GM21723 (cell line): ENCODE results near the gene OXCT1.
A peak's percentile ranks its signal among the peaks of the same experiment; 100 is the strongest.
"Not testable (repeated sequence)": the region's sequence is repeated elsewhere in the genome, so short reads cannot be mapped to it uniquely, and the experiment has no call there.

Experiments used
- ATAC-seq: cut with Tn5 transposase; IDR thresholded peaks from one replicate; pipeline ENCODE4 v1.9.1; 2021; ENCODE audit warnings: mild to moderate bottlenecking, moderate library complexity; ENCODE audit not compliant: unreplicated experiment

The OXCT1 gene

GRCh38 chr5:41778410-41778809 lies 91.8 kb downstream of the OXCT1 start:
- ATAC-seq: no peak

GRCh38 chr5:41776435-41776834 lies 93.8 kb downstream of the OXCT1 start:
- no peak for ATAC-seq

- no peak for ATAC-seq
Measured at GRCh38 chr5:41773799-41774198, 96.4 kb downstream of the OXCT1 start.

GRCh38 chr5:41772785-41773442 lies 97.3 kb downstream of the OXCT1 start:
- no peak for ATAC-seq

GRCh38 chr5:41772056-41772455 lies 98.2 kb downstream of the OXCT1 start:
- ATAC-seq: no peak

GRCh38 chr5:41770799-41771198 lies 99.4 kb downstream of the OXCT1 start:
- peak; percentile 95 for ATAC-seq

- no peak for ATAC-seq
Measured at GRCh38 chr5:41768692-41769091, 101.5 kb downstream of the OXCT1 start.

DNA sequence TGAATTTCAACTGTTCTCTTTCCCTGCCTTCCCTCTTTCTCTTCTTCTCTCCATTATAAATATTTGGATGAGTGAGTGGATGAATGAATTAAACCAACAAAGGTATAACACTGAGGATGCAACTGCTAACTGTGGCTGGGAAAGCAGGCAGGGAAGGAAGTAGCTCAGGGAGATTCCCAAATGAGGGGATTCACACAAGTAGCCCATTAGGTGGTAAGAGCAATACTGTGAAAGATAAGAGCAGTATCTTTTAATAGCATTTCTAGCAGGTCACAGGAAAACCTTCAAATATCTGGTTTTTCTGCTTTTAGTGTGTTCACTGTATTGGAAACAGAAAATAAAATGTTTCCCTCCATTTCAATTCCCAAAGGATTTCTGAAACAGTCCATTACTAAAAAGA lies 105.6 kb downstream of the OXCT1 start:
- ATAC-seq: no peak

DNA sequence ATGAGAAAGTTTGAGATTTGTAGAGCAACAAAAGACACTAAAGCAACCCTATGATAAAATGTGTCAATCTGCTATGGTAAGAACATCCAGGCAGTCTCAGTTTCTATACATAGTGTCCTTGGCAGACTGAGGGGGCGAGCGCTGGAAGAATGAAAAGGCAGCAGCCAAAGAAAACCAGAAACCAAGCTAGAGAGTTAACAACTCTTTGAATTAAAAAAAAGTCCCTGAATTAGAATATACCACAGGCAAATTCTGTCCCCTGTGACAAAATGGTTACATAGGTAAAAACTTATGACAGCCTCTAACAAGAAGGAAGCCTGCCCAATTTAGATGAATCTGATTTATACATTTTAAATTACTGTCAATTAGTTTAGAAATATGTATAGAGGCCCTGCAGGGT lies 106.7 kb downstream of the OXCT1 start:
- ATAC-seq: no peak

GRCh38 chr5:41763081-41763480 lies 107.1 kb downstream of the OXCT1 start:
- no peak for ATAC-seq

- no peak for ATAC-seq
Measured at GRCh38 chr5:41762426-41762825, 107.8 kb downstream of the OXCT1 start.

DNA sequence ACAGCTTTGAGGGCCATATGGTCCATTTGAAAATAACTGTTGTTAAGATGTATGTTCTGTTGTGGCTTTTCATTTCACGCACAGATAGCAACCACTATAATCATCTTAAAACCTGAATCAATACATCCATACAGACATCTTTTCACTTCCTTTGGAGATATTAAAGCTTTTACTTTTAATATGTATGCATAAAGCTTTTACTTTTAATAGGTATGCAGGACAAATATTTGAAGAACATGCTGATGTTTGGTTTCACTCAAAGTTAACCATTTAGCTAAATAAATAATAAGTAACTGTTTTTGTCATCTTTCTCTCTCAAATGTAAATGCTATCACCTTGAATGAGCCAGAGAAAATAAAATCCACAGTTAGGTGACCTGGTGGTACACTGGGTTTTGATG lies 108.6 kb downstream of the OXCT1 start:
- no peak for ATAC-seq

GRCh38 chr5:41755705-41756104 lies 114.5 kb downstream of the OXCT1 start:
- no peak for ATAC-seq

GRCh38 chr5:41754857-41755256 lies 115.4 kb downstream of the OXCT1 start:
- ATAC-seq: no peak

- ATAC-seq: no peak
Measured at GRCh38 chr5:41751867-41752266, 118.4 kb downstream of the OXCT1 start.

DNA sequence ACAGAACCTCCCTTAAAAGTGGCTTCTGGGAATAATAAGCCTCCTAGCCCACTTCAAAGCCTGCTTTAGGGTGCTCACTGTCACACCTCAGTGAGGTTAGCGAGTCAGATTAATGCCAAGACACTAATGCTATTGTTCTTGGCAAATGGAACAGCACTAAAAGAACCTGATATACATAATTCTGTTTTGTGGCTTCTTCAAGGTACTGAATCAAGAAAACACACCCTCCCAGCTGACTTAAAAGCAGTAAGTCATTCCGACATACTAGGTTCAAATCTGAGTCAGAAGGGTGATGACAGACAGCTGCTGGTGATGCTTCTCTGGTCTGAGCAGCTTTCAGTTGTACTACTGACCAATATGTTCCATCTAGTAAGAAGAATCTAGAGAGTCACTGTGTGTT lies 121.6 kb downstream of the OXCT1 start:
- peak; percentile 99 for ATAC-seq

GRCh38 chr5:41747708-41748107 lies 122.5 kb downstream of the OXCT1 start:
- ATAC-seq: no peak

DNA sequence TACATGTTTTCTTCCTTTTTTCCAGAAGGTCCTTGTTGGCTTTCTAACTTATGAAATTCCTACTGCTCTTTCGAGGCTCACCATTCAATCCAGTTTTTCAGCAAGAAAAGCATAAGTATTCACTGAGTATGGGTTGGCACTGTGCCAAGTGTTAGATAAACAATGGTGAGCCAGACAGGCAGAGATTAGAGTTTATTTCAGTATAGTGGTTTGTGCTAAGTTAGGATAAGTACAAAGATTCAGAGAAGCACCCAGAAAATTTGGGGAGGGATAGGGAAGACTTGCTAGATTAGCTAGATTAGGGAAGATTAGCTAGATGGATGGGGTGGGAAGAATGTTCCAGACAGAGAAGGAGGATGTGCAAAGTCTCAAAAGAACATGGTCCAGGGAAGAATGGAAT lies 122.9 kb downstream of the OXCT1 start:
- ATAC-seq: no peak

DNA sequence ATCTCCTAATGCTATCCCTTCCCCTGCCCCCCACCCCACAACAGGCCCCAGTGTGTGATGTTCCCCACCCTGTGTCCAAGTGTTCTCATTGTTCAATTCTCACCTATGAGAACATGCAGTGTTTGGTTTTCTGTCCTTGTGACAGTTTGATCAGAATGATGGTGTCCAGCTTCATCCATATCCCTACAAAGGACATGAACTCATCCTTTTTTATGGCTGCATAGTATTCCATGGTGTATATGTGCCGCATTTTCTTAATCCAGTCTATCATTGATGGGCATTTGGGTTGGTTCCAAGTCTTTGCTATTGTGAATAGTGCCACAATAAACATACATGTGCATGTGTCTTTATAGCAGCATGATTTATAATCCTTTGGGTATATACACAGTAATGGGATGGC lies 127.6 kb downstream of the OXCT1 start:
- not testable (repeated sequence) for ATAC-seq

DNA sequence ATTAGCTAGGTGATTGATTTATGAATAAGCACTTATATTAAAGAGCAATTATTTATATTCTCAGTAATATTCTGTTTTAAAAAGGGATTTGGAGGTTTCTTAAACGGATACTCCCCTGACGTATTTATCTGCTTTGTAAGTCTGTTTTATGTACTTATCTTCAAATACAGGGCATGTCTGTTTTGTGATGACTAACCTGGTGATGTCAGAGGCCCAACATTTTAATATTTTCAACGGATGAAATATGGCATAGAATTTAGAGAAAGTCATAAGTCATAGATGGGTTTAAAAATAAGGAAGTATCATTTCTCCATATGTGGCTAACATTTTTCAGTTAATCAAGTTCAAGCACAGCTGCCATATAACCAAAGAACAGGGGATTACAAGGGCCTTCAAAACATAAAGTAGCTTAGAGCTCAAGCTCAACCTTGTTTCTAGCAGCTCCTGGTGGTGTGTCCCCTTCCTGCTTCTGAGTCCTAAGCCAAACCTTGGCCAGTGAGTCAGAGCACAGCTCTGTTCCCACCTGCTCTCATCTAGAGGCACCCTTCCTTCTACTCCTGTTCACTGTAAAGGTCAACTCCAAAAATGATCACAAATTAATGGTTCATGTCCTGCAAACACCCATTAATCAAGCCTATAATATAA lies 131.4 kb downstream of the OXCT1 start:
- no peak for ATAC-seq

DNA sequence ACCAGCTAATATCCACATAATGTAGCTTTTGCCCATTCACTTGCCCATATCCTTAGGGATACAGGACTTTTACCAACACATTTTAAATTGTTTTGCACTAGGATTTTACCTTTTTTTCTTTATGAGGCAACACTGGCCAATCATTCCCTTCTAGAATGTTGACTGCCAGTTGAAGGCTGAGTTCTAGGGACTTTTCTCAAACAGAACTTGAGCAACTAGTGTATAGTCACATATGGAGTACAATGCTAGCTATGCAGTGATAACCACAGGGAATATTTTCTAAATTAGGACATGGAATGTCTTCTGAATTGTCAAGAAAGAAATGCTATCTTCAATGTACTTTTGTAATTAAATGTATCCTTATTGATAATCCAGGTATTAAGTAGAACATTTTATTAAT lies 133.6 kb downstream of the OXCT1 start:
- no peak for ATAC-seq

GRCh38 chr5:41735213-41735612 lies 135.0 kb downstream of the OXCT1 start:
- peak; percentile 65 for ATAC-seq

GRCh38 chr5:41729381-41729780 lies 140.8 kb downstream of the OXCT1 start:
- not testable (repeated sequence) for ATAC-seq
